Gastroesophageal sphincter (tissue), 4 donors: Measurements from ENCODE around the gene TLE2. TPM values are rescaled to one million over a fixed set of nuclear protein-coding genes. Genes with fewer than 3 reads are reported as not detected.

Source experiments
- ATAC-seq: fragments of 150-250 bp; one replicate; pipeline ENCODE4 v1.9.1; 2016; ENCODE audit warnings: mild to moderate bottlenecking, moderate library complexity
- H3K27ac ChIP-seq, 4 donors: fragments of 200-600 bp; sonication (generic) in 3 of 4; 1 replicate in 3 of 4; 2 replicates in 1 of 4; pipeline ENCODE4 v1.5.1; 2016 to 2019
- H3K27me3 ChIP-seq: fragments of 200-600 bp; sonication (generic); one replicate; pipeline ENCODE4 v1.5.1; 2019
- H3K36me3 ChIP-seq, 2 donors: fragments of 200-600 bp; sonication (generic); one replicate each; pipeline ENCODE4 v1.5.1; 2019; ENCODE audit warnings: control low read depth in 1 of 2
- H3K4me1 ChIP-seq, 3 donors: fragments of 200-600 bp; sonication (generic); 1 replicate in 2 of 3; 2 replicates in 1 of 3; pipeline ENCODE4 v1.5.1; 2016 to 2019; ENCODE audit warnings: control low read depth in 2 of 3
- H3K4me3 ChIP-seq, 2 donors: fragments of 200-600 bp; sonication (generic); one replicate each; pipeline ENCODE4 v1.5.1; 2019; ENCODE audit warnings: mild to moderate bottlenecking in 1 of 2, moderate library complexity in 1 of 2
- H3K9me3 ChIP-seq, 3 donors: fragments of 200-600 bp; sonication (generic); one replicate each; pipeline ENCODE4 v1.5.1; 2017 to 2019; ENCODE audit warnings: control low read depth in 2 of 3
- CTCF ChIP-seq, 4 experiments: fragments of 200-600 bp in 2 of 4; fragments of 450-650 bp in 2 of 4; sonication (generic) in 1 of 4; IDR thresholded peaks; one replicate each; pipeline ENCODE4 v1.5.1; 2017 to 2019; ENCODE audit warnings: antibody characterized with exemption in 4 of 4, mild to moderate bottlenecking in 2 of 4, moderate library complexity in 2 of 4
- EP300 ChIP-seq: sonication (generic); formaldehyde crosslinking; IDR thresholded peaks from one replicate; pipeline ENCODE4 v1.6.1; 2017; ENCODE audit warnings: antibody characterized with exemption, mild to moderate bottlenecking
- POLR2A ChIP-seq, 2 donors: fragments of 450-650 bp; IDR thresholded peaks; one replicate each; pipeline ENCODE4 v1.6.1; 2017; ENCODE audit warnings: antibody characterized with exemption in 2 of 2, mild to moderate bottlenecking in 2 of 2, moderate library complexity in 1 of 2
- POLR2AphosphoS5 ChIP-seq: sonication (generic); formaldehyde crosslinking; IDR thresholded peaks from one replicate; pipeline ENCODE4 v1.6.1; 2017; ENCODE audit warnings: antibody characterized with exemption
- WGBS, 2 donors: methylation state at CpG; one replicate each; pipeline ENCODE4 v1.1.5; 2018; ENCODE audit warnings: low coverage in 1 of 2; 5-methylcytosine and 5-hydroxymethylcytosine counted together
- total RNA-seq, 4 donors: library from RNA; depleted of rRNA; stranded (reverse); fragments of >200 nt; gene quantifications; one replicate each; pipeline ENCODE4 v1.1.0, GENCODE V29; 2016

TLE2 gene
- total RNA-seq, 4 donors from 2014 or later = 27.1 to 46.1 (median 34.4) TPM

GRCh38 chr19:3008994-3009393 lies 20.1 kb downstream of the TLE2 start:
- H3K36me3 ChIP-seq = peaks cover 0 to 95% of the 10 kb centered on the region in 2 donors
- no peak overlapping the region for H3K4me3 ChIP-seq
- H3K27ac ChIP-seq = no peak overlapping the region
- H3K9me3 ChIP-seq = no peaks in the 10 kb centered on the region
- 81 to 83% methylated on average over 5 of the region's 6 CpGs for WGBS, 2 donors
- TF ChIP-seq POLR2AphosphoS5 = no peak
- TF ChIP-seq POLR2A (IDR thresholded peaks at IDR 0.05) = no peak
- TF ChIP-seq CTCF (IDR thresholded peaks at IDR 0.05) = no peak
- TF ChIP-seq EP300 = no peak
- ATAC-seq = no peak
- no peaks in the 10 kb centered on the region for H3K27me3 ChIP-seq
- no peaks in the 10 kb centered on the region for H3K4me1 ChIP-seq

GRCh38 chr19:3007975-3008374 lies 21.1 kb downstream of the TLE2 start:
- no peak overlapping the region for H3K27ac ChIP-seq
- no peak overlapping the region for H3K4me3 ChIP-seq
- H3K27me3 ChIP-seq = no peaks in the 10 kb centered on the region
- peaks cover 0 to 94% of the 10 kb centered on the region in 2 donors for H3K36me3 ChIP-seq
- WGBS, 2 donors = 82 to 93% methylated on average over 3 to 4 of the region's 9 CpGs
- no peak for TF ChIP-seq EP300
- TF ChIP-seq POLR2AphosphoS5 = no peak
- H3K4me1 ChIP-seq = no peaks in the 10 kb centered on the region
- no peaks in the 10 kb centered on the region for H3K9me3 ChIP-seq
- no peak for ATAC-seq

- H3K36me3 ChIP-seq = peaks cover 0 to 92% of the 10 kb centered on the region in 2 donors
- WGBS, 2 donors = 47 to 68% methylated on average over 5 to 7 of the region's 37 CpGs
Observed at GRCh38 chr19:3006075-3006767, 22.9 kb downstream of the TLE2 start.

GRCh38 chr19:3005345-3005744 lies 23.7 kb downstream of the TLE2 start:
- Histone ChIP-seq H3K27me3 (no peaks in the 10 kb centered on the region), H3K36me3 (peaks cover 0 to 89% of the 10 kb centered on the region in 2 donors)
- WGBS, 2 donors = no CpG with 5 or more reads among the region's 18 CpGs

More at GRCh38 chr19:3006075-3006767, 22.9 kb downstream of the TLE2 start:
- TF ChIP-seq EP300 (no peak), POLR2AphosphoS5 (no peak), CTCF (IDR thresholded peaks at IDR 0.05) (no peak), POLR2A (IDR thresholded peaks at IDR 0.05) (no peak)
- H3K9me3 ChIP-seq = no peaks in the 10 kb centered on the region
- no peaks in the 10 kb centered on the region for H3K4me1 ChIP-seq
- ATAC-seq = no peak
- no peak overlapping the region for H3K4me3 ChIP-seq
- no peaks in the 10 kb centered on the region for H3K27me3 ChIP-seq
- no peak overlapping the region for H3K27ac ChIP-seq

GRCh38 chr19:3004522-3004921 lies 24.6 kb downstream of the TLE2 start:
- H3K9me3 ChIP-seq = no peaks in the 10 kb centered on the region
- H3K27ac ChIP-seq = no peak overlapping the region
- TF ChIP-seq POLR2AphosphoS5 (no peak), CTCF (IDR thresholded peaks at IDR 0.05) (no peak), EP300 (no peak), POLR2A (IDR thresholded peaks at IDR 0.05) (no peak)
- no peak for ATAC-seq
- WGBS, 2 donors = 100% methylated on average over 2 to 4 of the region's 4 CpGs
- H3K27me3 ChIP-seq = no peaks in the 10 kb centered on the region
- no peak overlapping the region for H3K4me3 ChIP-seq
- peaks cover 0 to 84% of the 10 kb centered on the region in 2 donors for H3K36me3 ChIP-seq
- H3K4me1 ChIP-seq = no peaks in the 10 kb centered on the region

More at GRCh38 chr19:3005345-3005744, 23.7 kb downstream of the TLE2 start:
- Histone ChIP-seq H3K27ac (no peak overlapping the region), H3K9me3 (no peaks in the 10 kb centered on the region), H3K4me1 (no peaks in the 10 kb centered on the region), H3K4me3 (no peak overlapping the region)
- TF ChIP-seq EP300 (no peak), POLR2A (IDR thresholded peaks at IDR 0.05) (no peak), POLR2AphosphoS5 (no peak), CTCF (IDR thresholded peaks at IDR 0.05) (no peak)
- ATAC-seq = no peak
